HFFc6 (cell line): ENCODE data around the gene EDA. TPM values are rescaled to one million over a fixed set of nuclear protein-coding genes. Genes with fewer than 3 reads are reported as not detected.

ENCODE experiments used
- DNase-seq: peaks from one replicate; pipeline ENCODE4 v3.0.0-alpha.2; 2018
- H3K27ac Mint-ChIP-seq: 2 replicates; pipeline ENCODE4 v1.8.0; 2020; ENCODE audit warnings: mild to moderate bottlenecking, mixed read lengths
- H3K27me3 Mint-ChIP-seq: 2 replicates; pipeline ENCODE4 v1.8.0; 2021; ENCODE audit warnings: mild to moderate bottlenecking, moderate library complexity, mixed read lengths; ENCODE audit not compliant: insufficient read depth
- H3K36me3 Mint-ChIP-seq: 2 replicates; pipeline ENCODE4 v1.8.0; 2021; ENCODE audit warnings: low read depth, mixed read lengths
- H3K4me1 Mint-ChIP-seq: 2 replicates; pipeline ENCODE4 v1.8.0; 2020; ENCODE audit warnings: low read depth, mixed read lengths
- H3K4me3 Mint-ChIP-seq: 2 replicates; pipeline ENCODE4 v1.8.0; 2020; ENCODE audit warnings: mild to moderate bottlenecking, moderate library complexity, mixed read lengths
- H3K9me3 Mint-ChIP-seq: 2 replicates; pipeline ENCODE4 v1.8.0; 2020; ENCODE audit warnings: mild to moderate bottlenecking, mixed read lengths
- CTCF ChIP-seq: fragments of 200-600 bp; sonication (generic); IDR thresholded peaks from 2 replicates; pipeline ENCODE4 v1.5.0; 2021; ENCODE audit warnings: antibody characterized with exemption, mild to moderate bottlenecking
- total RNA-seq, 6 experiments: library from RNA; stranded (reverse); fragmentation: NEBNext Ultra II Directional; extraction: Animal tissue kit (Norgen Biotek cat#: 25700); gene quantifications; 2 replicates in 1 of 6; 3 replicates in 5 of 6; pipeline ENCODE4 v1.2.3, GENCODE V29; 2021

The EDA gene
- total RNA-seq, 6 experiments from 2014 or later, result 0.08 to 0.34 (median 0.14) TPM

GRCh38 chrX:70013466-70014381, 397.8 kb downstream of the EDA start:
- no peaks in the 10 kb centered on the region for H3K4me1 Mint-ChIP-seq
- H3K9me3 Mint-ChIP-seq, result no peaks in the 10 kb centered on the region
- H3K4me3 Mint-ChIP-seq, result no peak overlapping the region
- no peak for TF ChIP-seq CTCF
- no peaks in the 10 kb centered on the region for H3K36me3 Mint-ChIP-seq
- no peak overlapping the region for H3K27ac Mint-ChIP-seq
- no peaks in the 10 kb centered on the region; the same call in 1 of the 2 replicates for H3K27me3 Mint-ChIP-seq
- no peak for DNase-seq

- Mint-ChIP-seq H3K27me3 (no peaks in the 10 kb centered on the region; the same call in 1 of the 2 replicates), H3K4me1 (no peaks in the 10 kb centered on the region), H3K9me3 (no peaks in the 10 kb centered on the region), H3K27ac (no peak overlapping the region), H3K4me3 (no peak overlapping the region), H3K36me3 (no peaks in the 10 kb centered on the region)
- TF ChIP-seq CTCF, result no peak
- DNase-seq, result no peak
These were observed 400.6 kb downstream of the EDA start for GRCh38 chrX:70016513-70016912.

GRCh38 chrX:70022616-70023015, 406.7 kb downstream of the EDA start:
- DNase-seq, result no peak
- TF ChIP-seq CTCF, result no peak
- no peaks in the 10 kb centered on the region for H3K9me3 Mint-ChIP-seq
- no peaks in the 10 kb centered on the region; the same call in 1 of the 2 replicates for H3K27me3 Mint-ChIP-seq
- H3K4me1 Mint-ChIP-seq, result peaks cover 17% of the 10 kb centered on the region
- no peaks in the 10 kb centered on the region for H3K36me3 Mint-ChIP-seq
- H3K27ac Mint-ChIP-seq, result no peak overlapping the region
- H3K4me3 Mint-ChIP-seq, result no peak overlapping the region

GRCh38 chrX:70025464-70025863, 409.6 kb downstream of the EDA start:
- no peak for TF ChIP-seq CTCF
- no peaks in the 10 kb centered on the region for H3K36me3 Mint-ChIP-seq
- no peaks in the 10 kb centered on the region; the same call in 1 of the 2 replicates for H3K27me3 Mint-ChIP-seq
- no peak overlapping the region for H3K4me3 Mint-ChIP-seq
- peaks cover 19% of the 10 kb centered on the region for H3K4me1 Mint-ChIP-seq
- H3K9me3 Mint-ChIP-seq, result no peaks in the 10 kb centered on the region
- DNase-seq, result no peak
- H3K27ac Mint-ChIP-seq, result no peak overlapping the region

GRCh38 chrX:70026112-70026850, 410.4 kb downstream of the EDA start:
- peaks cover 22% of the 10 kb centered on the region for H3K4me1 Mint-ChIP-seq
- no peak for TF ChIP-seq CTCF
- no peak overlapping the region for H3K4me3 Mint-ChIP-seq
- H3K36me3 Mint-ChIP-seq, result no peaks in the 10 kb centered on the region
- H3K9me3 Mint-ChIP-seq, result no peaks in the 10 kb centered on the region
- H3K27me3 Mint-ChIP-seq, result no peaks in the 10 kb centered on the region; the same call in 1 of the 2 replicates
- H3K27ac Mint-ChIP-seq, result no peak overlapping the region
- no peak for DNase-seq
